HepG2 (cell line): ENCODE data around the gene ZNF341. TPM values are rescaled to one million over a fixed set of nuclear protein-coding genes. Genes with fewer than 3 reads are reported as not detected.

Experiments used
- AHR ChIP-seq: IDR thresholded peaks from 2 replicates; pipeline ENCODE4 v1.6.1; 2018; ENCODE audit warnings: missing genetic modification reagents, missing compliant biosample characterization
- FOXC1 ChIP-seq: sonication (generic); formaldehyde crosslinking; IDR thresholded peaks from 2 replicates; pipeline ENCODE4 v1.8.0; 2022; ENCODE audit warnings: mild to moderate bottlenecking, missing genetic modification reagents, borderline replicate concordance
- GPN1 ChIP-seq: sonication (generic); formaldehyde crosslinking; IDR thresholded peaks from 2 replicates; pipeline ENCODE4 v1.5.1; 2020; ENCODE audit warnings: missing genetic modification reagents, borderline replicate concordance
- HMGA1 ChIP-seq: sonication (generic); formaldehyde crosslinking; conservative IDR thresholded peaks from 2 replicates; pipeline ENCODE4 v1.4.0; 2020; ENCODE audit warnings: missing genetic modification reagents
- KAT2B ChIP-seq: fragments of 150-350 bp; IDR thresholded peaks from 2 replicates; pipeline ENCODE4 v1.6.1; 2014; ENCODE audit warnings: low read depth, low read length, borderline replicate concordance
- SOX5 ChIP-seq: IDR thresholded peaks from 2 replicates; pipeline ENCODE4 v1.6.1; 2016; ENCODE audit warnings: borderline replicate concordance
- ZBTB25 ChIP-seq: IDR thresholded peaks from 2 replicates; pipeline ENCODE4 v1.6.1; 2018; ENCODE audit warnings: missing genetic modification reagents
- ZBTB3 ChIP-seq: sonication (generic); formaldehyde crosslinking; IDR thresholded peaks from 2 replicates; pipeline ENCODE4 v1.4.0; 2020; ENCODE audit warnings: low read depth, mild to moderate bottlenecking, moderate library complexity, missing genetic modification reagents, borderline replicate concordance
- ZNF205 ChIP-seq: IDR thresholded peaks from 2 replicates; pipeline ENCODE4 v1.6.1; 2018; ENCODE audit warnings: missing biosample characterization, missing genetic modification reagents
- ZNF556 ChIP-seq: sonication (generic); formaldehyde crosslinking; IDR thresholded peaks from 2 replicates; pipeline ENCODE4 v1.4.0; 2020; ENCODE audit warnings: mild to moderate bottlenecking, missing genetic modification reagents, borderline replicate concordance
- ZNF710 ChIP-seq: sonication (generic); formaldehyde crosslinking; IDR thresholded peaks from 2 replicates; pipeline ENCODE4 v1.5.0; 2020; ENCODE audit warnings: mild to moderate bottlenecking, missing genetic modification reagents, borderline replicate concordance
- ZNF749 ChIP-seq: sonication (generic); formaldehyde crosslinking; IDR thresholded peaks from 2 replicates; pipeline ENCODE4 v1.8.0; 2022; ENCODE audit warnings: mild to moderate bottlenecking, missing genetic modification reagents, moderate library complexity, borderline replicate concordance
- polyA plus RNA-seq, 8 experiments: library from polyadenylated mRNA; depleted of rRNA in 3 of 8; stranded (reverse) in 7 of 8; unstranded in 1 of 8; fragments of >200 nt; fragmentation: Illumina TruSeq in 4 of 8; extraction: Trizol in 4 of 8; gene quantifications; 2 replicates each; pipeline versions ENCODE4 v1.2.1 to v1.2.3, GENCODE V29; 2011 to 2016; ENCODE audit warnings: low read depth in 4 of 8, missing spikeins in 1 of 8, mixed read lengths in 1 of 8; ENCODE audit not compliant: insufficient read depth in 1 of 8
- total RNA-seq, 5 experiments: library from RNA; depleted of rRNA; stranded (reverse); fragments of >200 nt; fragmentation: Illumina TruSeq; extraction: Trizol; gene quantifications; 2 replicates each; pipeline ENCODE4 v1.2.3, GENCODE V29; 2016; ENCODE audit warnings: low read depth in 1 of 5
- TF ChIP-seq, protein P1 (sequence below): sonication (generic); formaldehyde crosslinking; IDR thresholded peaks from 2 replicates; pipeline ENCODE4 v1.5.1; 2020; ENCODE audit warnings: missing genetic modification reagents, mild to moderate bottlenecking, borderline replicate concordance
- TF ChIP-seq, protein P2 (sequence below): sonication (generic); formaldehyde crosslinking; IDR thresholded peaks from 2 replicates; pipeline ENCODE4 v1.5.1; 2020; ENCODE audit warnings: missing genetic modification reagents, mild to moderate bottlenecking, borderline replicate concordance
- TF ChIP-seq, protein P3 (sequence below): sonication (generic); formaldehyde crosslinking; IDR thresholded peaks from 2 replicates; pipeline ENCODE4 v1.5.1; 2020; ENCODE audit warnings: mild to moderate bottlenecking, missing genetic modification reagents, moderate library complexity

Gene ZNF341
- total and polyA plus RNA-seq, 2 of the 13 experiments (the other 11 are each of a cell fraction or from before 2014, with no cell fraction given), result 1.1 to 2.2 TPM

GRCh38 chr20:33810885-33811775, 79.3 kb downstream of the ZNF341 start, which contains the start of gene CHMP4B (continued):
- TF ChIP-seq, protein P1, sequence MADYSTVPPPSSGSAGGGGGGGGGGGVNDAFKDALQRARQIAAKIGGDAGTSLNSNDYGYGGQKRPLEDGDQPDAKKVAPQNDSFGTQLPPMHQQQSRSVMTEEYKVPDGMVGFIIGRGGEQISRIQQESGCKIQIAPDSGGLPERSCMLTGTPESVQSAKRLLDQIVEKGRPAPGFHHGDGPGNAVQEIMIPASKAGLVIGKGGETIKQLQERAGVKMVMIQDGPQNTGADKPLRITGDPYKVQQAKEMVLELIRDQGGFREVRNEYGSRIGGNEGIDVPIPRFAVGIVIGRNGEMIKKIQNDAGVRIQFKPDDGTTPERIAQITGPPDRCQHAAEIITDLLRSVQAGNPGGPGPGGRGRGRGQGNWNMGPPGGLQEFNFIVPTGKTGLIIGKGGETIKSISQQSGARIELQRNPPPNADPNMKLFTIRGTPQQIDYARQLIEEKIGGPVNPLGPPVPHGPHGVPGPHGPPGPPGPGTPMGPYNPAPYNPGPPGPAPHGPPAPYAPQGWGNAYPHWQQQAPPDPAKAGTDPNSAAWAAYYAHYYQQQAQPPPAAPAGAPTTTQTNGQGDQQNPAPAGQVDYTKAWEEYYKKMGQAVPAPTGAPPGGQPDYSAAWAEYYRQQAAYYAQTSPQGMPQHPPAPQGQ (CRISPR knock-in tag), result 0 out of 2 replicates have a peak, but pooled peaks have one; percentile 10
- TF ChIP-seq KAT2B (no peak), SOX5 (CRISPR knock-in tag) (peak; percentile 80; the same call in 1 of the 2 replicates), AHR (CRISPR knock-in tag) (peak; percentile 88; the same call in 1 of the 2 replicates), ZBTB25 (CRISPR knock-in tag) (peak; percentile 98), FOXC1 (CRISPR knock-in tag) (no peak; the same call in 1 of the 2 replicates), HMGA1 (CRISPR knock-in tag) (no peak), ZNF710 (peak; percentile 86; the same call in 1 of the 2 replicates), ZNF556 (CRISPR knock-in tag) (no peak; the same call in 1 of the 2 replicates), ZNF749 (CRISPR knock-in tag) (0 out of 2 replicates have a peak, but pooled peaks have one; percentile 5), GPN1 (CRISPR knock-in tag) (no peak), ZBTB3 (CRISPR knock-in tag) (0 out of 2 replicates have a peak, but pooled peaks have one; percentile 89), ZNF205 (CRISPR knock-in tag) (peak; percentile 84)
- TF ChIP-seq, protein P2, sequence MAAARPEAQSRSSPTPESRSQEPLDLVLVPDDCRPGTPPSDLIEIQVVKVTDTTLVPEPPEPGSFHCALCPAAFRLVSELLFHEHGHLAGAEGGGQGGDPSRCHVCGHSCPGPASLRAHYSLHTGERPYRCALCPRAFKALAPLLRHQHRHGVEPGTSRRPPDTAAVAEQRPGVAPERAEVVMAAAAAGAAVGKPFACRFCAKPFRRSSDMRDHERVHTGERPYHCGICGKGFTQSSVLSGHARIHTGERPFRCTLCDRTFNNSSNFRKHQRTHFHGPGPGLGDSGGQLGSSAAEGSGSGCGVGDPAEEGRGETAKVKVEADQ (CRISPR knock-in tag), result peak; percentile 22
- TF ChIP-seq, protein P3, sequence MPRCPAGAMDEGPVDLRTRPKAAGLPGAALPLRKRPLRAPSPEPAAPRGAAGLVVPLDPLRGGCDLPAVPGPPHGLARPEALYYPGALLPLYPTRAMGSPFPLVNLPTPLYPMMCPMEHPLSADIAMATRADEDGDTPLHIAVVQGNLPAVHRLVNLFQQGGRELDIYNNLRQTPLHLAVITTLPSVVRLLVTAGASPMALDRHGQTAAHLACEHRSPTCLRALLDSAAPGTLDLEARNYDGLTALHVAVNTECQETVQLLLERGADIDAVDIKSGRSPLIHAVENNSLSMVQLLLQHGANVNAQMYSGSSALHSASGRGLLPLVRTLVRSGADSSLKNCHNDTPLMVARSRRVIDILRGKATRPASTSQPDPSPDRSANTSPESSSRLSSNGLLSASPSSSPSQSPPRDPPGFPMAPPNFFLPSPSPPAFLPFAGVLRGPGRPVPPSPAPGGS (CRISPR knock-in tag), result peak; percentile 72; the same call in 1 of the 2 replicates
